ENCODE data around the gene MRAS.

MRAS gene

DNA sequence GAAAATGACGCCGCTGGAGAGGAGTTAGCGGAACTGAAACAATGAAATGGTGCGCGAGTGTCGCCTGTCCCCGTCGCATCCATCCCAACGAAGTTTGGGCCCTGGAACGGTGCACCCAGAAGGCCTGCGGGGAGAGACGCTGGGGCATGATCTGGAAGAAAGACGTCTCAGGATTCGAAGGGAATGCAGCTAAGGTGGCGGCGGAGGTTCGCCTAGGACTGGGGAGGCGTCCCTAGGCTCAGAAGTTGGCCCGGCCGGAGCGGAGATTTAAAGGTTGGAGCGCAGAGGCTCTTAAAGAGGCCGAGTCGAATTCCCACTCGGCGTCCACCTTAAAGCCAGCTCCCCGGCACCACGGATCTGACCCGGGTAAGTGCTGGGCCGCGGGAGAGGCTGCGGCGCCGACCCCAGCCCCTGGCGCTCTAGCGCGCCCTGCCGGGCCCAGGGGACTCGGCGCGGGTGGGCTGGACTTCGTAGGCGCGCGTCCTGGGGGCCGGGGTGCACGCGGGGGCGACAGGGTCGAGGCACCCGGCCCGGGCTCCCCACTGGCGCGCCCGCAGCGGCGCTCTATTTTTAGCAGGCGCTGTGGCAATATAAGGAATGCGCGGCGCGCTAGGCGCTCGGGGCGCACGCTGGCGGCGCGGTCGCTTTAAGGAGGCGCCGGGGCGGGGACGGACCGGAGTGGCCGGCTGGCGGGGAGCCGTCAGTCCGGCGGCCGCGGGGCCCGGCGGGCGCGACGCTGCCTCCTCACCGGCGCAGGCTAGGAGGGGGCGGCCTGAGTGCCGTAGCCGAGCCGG is at the start of gene MRAS:
MRAS (plus strand) TSS at position 620 of the 794 bp plus-strand sequence. CDS start 24,305 bp downstream, outside the sequence.
- DNase-seq (ENCODE audit: low spot score): peak; percentile 75

DNA sequence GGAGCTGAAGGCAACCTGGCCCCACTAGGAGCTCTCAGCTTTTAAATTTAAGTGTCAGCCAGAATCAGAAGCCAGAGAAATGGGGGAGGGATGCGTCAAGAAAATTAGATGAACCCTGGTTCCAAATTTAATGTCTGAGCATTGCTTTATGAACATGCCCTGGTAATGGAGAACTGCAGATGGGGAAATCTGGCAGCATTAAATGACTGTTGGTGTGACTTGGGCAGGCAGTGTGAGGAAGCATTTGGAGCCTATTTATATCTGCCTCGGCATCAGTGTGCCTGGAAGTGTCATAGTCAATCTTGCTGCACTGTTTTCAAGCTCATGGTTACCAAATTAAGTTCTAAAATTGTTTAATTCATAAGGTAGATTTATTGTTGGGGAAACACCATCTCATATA is 47.7 kb upstream of the MRAS start:
- no peak for DNase-seq (ENCODE audit: low spot score)

GRCh38 chr3:138303474-138303873 is 44.9 kb upstream of the MRAS start:
- DNase-seq (ENCODE audit: low spot score): no peak

DNA sequence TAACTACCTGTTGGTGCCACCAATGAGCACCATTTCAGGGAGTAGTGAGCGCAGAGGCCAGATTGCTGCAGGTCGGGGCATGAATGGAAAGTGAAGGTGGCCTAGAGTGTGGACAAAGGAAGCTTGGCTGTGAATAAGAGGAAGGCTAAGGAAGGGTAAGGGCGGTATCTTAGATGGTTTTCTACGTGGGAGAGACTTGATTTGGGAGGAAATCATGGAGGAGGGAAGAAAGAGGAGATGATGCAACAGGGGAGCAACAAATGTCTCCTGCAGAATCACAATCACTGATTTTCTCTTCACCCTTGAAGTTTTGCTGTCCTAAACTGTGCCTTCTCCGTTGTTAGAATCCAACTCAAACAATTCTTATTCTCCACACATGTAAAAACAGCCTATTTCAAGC is 40.5 kb upstream of the MRAS start:
- DNase-seq (ENCODE audit: low spot score): no peak

DNA sequence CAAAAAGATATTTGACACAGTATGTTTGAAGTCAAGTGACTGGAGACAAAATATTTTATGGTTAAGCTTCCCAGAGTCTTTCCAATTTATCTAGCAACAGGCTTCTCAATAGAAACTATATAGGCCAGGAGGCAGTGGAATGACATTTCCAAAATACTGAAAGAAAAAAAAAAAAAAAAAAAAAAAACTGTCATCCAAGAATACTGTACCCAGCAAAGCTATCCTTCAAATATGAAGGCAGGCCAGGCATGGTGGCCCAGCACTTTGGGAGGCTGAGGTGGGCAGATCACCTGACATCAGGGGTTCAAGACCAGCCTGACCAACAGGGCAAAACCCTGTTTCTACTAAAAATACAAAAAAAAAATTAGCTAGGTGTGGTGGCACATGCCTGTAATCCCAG is 39.6 kb upstream of the MRAS start:
- DNase-seq (ENCODE audit: low spot score): no peak

DNA sequence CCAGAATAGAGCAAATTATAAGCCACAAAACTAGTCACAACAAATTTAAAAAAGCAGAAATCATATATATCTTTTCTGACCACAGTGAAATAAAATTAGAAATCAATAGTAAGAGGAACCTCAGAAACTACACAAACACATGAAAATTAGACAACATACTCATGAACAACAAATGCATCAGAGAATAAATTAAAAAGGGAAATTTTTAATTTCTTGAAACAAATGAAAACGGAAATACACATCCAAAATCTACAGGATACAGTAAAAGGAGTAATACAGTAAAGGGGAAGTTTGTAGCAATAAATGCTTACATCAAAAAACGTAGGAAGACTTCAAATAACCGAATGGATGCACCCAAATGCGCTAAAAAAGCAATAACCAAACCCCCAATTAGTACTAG is 37.9 kb upstream of the MRAS start:
- no peak for DNase-seq (ENCODE audit: low spot score)

DNA sequence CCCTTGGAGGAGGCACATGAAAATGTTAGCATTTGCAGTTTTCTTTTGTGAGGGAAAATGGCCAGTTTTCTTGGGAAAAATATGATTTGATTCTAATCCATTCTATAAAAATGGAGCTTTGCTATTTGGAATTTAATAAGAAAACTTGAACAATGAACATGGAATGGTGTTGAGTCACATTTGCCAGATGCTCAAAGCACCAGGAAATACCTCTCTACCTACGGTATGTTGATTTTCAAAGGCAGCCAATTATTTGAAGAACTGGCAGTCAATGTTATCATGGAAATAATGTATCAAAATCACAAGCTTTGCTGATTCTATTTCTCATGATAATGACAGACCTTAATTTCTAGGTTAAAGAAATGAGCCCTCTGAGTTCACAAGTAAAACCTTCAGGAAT is 33.6 kb upstream of the MRAS start:
- no peak for DNase-seq (ENCODE audit: low spot score)

GRCh38 chr3:138317687-138318086 is 30.7 kb upstream of the MRAS start:
- DNase-seq (ENCODE audit: low spot score): no peak

GRCh38 chr3:138323971-138324370 is 24.4 kb upstream of the MRAS start:
- DNase-seq (ENCODE audit: low spot score): no peak

- no peak for DNase-seq (ENCODE audit: low spot score)
These were observed 22.4 kb upstream of the MRAS start for GRCh38 chr3:138325990-138326389.

- DNase-seq (ENCODE audit: low spot score): no peak
These were observed 21.3 kb upstream of the MRAS start for GRCh38 chr3:138326866-138327595.

GRCh38 chr3:138327831-138328230 is 20.5 kb upstream of the MRAS start:
- DNase-seq (ENCODE audit: low spot score): no peak

- DNase-seq (ENCODE audit: low spot score): peak; percentile 44
These were observed 20.0 kb upstream of the MRAS start for GRCh38 chr3:138328341-138328740.

- peak; percentile 83 for DNase-seq (ENCODE audit: low spot score)
These were observed 19.0 kb upstream of the MRAS start, which contains the start of gene NME9 for GRCh38 chr3:138329127-138329983. TSS of gene NME9 (minus strand) at chr3:138329851. CDS start at chr3:138329335, 516 bp downstream.

GRCh38 chr3:138329984-138330293 is 18.4 kb upstream of the MRAS start:
- no peak for DNase-seq (ENCODE audit: low spot score)

DNA sequence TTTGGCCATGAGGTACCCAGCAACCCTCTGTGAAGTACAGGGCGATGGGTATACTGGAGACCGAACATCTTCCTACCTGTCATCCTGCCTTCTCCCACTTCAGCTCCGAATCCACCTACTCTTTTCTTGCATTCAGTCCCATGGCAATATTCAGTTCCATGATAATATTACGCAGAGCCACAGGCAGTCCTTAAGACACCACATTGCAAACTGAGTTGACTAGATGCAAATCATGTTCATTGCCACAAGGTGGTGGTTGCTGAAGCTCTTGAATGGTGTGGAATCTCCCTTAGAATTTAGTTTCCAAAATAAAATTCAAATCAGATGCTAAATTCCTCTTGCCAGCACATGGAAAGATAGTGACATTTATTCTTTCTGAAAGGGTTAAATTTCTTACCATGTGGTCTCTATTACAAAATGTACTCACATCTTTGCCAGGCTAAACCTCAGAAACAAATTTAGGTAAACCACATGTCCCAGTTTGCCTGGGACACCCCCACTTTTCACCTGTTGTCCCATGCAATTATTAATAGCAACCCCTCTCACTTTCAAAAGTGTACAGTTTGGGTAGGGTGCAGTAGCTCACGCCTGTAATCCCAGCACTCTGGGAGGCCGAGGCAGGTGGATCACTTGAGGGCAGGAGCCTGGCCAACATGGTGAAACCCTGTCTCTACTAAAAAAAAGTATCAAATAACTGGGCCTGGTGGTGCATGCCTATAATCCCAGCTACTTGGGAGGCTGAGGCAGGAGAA is 17.1 kb upstream of the MRAS start:
- no peak for DNase-seq (ENCODE audit: low spot score)

DNA sequence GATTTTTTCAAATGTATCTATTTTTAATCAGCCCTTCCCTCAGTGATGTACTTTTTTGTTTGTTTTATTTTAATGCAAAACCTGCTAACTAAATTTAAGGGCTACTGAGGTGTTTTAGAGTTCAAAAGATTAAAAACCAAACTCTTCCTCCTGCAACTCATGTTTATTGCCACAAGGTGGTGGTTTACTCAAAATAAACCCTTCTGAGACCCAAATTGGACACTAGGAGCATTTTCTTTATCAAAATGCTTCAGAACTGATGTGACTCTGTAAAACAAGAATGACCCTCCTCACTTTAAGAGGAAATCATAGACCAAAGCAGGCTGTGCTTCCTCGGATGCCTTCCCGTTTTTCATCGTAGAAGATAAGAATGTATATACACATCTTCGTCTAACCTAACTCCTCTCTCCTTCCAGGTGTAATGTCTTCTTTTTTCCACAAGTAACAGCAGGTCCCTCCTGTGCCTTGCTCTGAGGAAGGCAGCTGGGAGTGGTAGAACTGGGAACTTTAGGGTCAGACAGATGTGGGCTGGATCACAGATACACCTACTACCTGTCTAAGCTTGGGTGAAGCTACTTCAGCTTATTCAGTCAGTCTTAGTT is 15.8 kb upstream of the MRAS start:
- peak; percentile 44 for DNase-seq (ENCODE audit: low spot score)

GRCh38 chr3:138334608-138335007 is 13.8 kb upstream of the MRAS start:
- DNase-seq (ENCODE audit: low spot score): no peak

GRCh38 chr3:138336454-138336999 is 11.9 kb upstream of the MRAS start:
- no peak for DNase-seq (ENCODE audit: low spot score)

DNA sequence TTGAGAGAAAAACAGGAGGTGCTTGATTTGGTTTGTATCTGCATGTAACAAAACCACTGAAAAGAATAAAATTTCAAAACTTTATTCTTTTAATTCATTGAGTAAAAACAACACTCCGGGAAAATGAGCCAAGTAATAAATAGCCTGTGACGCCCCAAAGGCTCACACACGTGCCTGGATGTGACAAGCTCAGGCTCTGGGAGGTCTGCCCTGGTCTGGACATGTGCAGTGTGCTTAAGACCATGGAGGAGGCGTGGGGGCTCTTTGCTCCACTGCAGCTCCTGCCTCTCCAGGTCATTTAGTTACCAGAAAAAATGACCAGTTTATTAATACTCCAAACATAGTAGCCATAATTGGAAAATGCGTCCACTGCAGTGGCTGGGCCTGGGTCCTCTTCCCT is 10.1 kb upstream of the MRAS start:
- no peak for DNase-seq (ENCODE audit: low spot score)

DNA sequence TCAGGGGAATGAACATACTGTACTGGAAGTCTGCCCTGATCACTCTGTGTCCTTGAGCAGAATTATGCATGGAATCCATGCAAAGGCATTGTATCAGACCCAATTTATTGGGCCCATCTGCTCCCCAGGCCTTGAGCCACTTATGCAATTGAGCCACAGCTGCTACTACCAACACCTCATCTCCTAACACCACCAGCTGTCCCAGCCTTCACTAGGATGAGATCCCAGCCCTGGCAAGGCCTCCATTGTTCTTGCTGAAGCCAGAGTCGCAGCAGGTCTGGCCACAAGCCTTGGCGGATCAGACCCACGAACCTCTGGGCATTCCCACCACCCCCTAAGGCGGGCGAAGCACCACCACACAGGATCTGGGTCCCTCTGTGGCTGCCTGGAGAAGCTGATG is 9.6 kb upstream of the MRAS start:
- no peak for DNase-seq (ENCODE audit: low spot score)

All from hepatic stellate cell (primary cell).